NCI-H2081 treated with DMSO at 0.1 percent for 48 hours (cell line): Measurements from ENCODE around the gene LRRC10B.
"Not testable (repeated sequence)": the region's sequence is repeated elsewhere in the genome, so short reads cannot be mapped to it uniquely, and the experiment has no call there.

Source experiments
- DNase-seq: peaks from one replicate; lab custom pipeline; 2025; lab: John Stamatoyannopoulos, UW

LRRC10B gene

DNA sequence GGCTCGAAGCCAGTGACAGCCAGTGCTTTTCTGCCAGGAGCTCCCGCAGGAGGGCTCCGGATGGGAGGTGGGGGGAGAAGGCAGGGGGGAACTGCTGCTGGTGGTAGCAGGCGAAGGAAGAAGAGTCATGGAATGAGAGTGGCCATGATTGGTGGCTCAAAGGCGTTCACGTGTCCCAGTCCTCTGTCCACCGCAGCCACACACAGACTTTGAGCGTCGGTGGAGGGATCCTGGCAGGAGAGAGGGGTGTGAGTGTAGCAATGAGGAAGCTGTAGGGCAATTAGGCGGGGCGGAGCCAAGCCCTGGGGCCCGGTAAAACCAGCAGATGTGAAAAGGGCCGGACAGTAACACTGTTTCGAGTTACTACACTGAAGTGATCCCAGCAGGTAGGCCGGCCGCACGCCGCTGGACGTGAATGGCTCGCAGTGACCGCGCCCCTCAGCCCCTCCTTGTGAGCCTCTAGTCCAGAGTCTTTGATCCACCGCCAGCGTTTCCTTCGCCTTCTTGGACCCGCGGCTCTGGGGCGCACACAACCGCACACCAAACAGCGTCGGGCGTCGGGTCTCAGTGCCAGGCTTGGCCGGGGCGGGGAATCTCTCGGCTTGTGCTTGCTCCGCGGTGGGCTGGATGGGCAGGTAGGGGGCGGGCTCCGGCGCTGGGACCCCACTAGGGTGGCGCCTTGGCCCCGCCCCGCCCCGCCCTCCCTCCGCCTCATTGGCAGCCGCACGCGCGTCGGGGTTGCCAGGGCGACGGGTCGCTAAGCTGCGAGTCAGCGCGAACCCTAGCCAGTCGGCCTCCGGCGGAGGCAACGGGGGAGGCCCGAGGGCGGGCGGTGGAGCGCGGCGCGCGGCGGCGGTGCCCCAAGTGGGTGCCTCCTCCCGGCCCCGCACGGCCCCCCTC lies at the start of gene LRRC10B:
Gene LRRC10B, plus strand, starts transcription at position 788 of the 900 bp plus-strand sequence. CDS start 250 bp downstream, outside the sequence.
- no peak for DNase-seq

GRCh38 chr11:61460474-61460881 lies 48.1 kb upstream of the LRRC10B start:
- DNase-seq, result no peak

DNA sequence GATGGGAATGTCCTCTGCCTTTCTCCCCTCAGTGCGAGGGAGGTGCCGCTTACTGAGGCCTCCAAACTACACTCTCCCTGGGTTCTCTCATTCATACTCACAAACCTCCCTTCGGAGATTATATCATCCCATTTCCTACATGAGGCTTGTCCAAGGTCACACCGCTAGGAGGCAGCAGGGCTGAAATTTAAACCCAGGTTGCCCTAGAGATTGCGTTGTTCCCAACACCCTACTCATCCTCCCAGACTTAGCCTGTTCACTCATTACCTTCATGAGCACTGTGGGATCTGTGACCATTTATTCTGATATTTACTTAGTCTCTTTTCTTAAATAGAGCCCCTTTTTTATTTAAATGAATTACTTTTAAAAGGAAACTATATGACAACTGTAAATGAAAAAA lies 47.6 kb upstream of the LRRC10B start:
- no peak for DNase-seq

GRCh38 chr11:61467602-61468001 lies 40.9 kb upstream of the LRRC10B start:
- not testable (repeated sequence) for DNase-seq

- DNase-seq, result no peak
These were observed 40.5 kb upstream of the LRRC10B start for GRCh38 chr11:61468002-61468401.

DNA sequence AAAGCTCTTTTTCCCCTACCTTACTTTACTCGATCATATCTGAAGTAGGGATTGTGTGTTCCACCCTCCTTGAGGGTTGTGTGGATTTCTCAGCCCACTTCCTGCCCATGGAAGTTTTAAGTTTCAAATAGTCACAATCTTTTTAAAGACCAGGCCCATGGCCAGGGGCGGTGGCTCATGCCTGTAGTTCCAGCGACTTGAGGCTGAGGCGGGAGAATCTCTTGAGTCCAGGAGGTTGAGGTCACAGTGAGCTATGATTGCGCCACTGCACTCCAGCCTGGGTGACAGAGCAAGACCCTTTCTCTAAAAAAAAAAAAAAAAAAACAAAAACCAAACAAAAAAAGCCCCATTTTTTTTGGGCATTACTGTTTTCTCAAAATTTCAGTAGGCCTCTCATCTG lies 36.3 kb upstream of the LRRC10B start:
- no peak for DNase-seq

- no peak for DNase-seq
These were observed 35.7 kb upstream of the LRRC10B start for GRCh38 chr11:61472868-61473267.

DNA sequence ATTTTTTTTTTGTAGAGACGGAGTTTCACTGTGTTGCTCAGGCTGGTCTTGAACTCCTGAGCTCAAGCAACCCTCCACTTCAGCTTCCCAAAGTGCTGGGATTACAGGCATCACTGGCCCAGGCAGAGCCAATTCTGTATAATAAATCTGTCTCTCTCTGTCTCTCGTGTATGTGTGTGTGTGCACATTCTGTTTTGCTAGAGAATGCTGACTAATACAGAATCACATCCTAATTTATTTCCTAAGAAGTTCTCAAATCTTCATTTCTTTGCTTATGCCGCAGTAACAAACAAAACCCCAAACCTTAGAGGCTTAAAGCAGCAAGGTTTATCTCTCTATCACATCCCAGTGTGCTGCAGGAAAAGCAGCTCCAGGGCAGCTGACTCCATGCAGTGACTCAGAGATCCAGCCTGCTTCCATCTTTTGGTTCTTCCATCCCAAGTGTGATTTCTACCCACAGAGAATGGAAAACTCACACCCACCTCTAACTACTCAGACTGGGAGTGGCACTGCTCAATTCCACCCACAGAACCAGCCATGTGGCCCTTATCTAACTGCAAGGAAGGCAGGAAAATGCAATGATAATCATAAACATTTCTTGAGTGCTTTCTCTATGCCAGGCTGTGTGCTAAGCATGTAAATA lies 35.1 kb upstream of the LRRC10B start:
- no peak for DNase-seq

DNA sequence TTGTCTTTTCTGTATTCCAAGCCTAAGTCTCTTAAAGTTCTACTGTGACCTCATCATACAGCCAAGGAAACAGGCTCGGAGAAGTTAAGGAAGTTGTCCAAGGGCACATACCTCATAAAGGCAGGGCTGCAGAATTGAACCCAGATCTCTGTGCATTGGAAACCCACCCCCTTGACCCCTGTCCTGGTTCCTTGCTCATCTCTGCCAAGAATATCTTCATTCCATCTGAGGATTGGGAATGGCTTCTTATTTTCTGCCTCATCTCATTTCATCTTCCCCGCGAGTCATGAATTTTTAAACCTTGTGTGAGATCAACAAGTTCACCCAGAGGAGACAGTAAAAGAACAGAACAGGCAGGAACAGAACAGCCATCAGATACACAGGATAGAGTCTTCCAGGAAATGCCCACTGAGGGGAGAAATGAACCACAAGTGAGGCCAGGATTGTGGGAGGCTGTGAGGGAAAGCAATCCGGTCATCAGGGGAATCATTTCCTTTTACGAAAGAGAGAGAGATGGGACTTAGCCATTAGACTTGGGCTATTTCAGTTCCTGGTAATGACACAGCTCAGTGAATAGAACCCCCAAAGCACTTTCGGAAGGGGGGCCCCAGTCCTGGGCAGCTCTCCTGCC lies 34.4 kb upstream of the LRRC10B start:
- DNase-seq, result no peak

GRCh38 chr11:61475433-61475832 lies 33.1 kb upstream of the LRRC10B start:
- DNase-seq, result no peak

DNA sequence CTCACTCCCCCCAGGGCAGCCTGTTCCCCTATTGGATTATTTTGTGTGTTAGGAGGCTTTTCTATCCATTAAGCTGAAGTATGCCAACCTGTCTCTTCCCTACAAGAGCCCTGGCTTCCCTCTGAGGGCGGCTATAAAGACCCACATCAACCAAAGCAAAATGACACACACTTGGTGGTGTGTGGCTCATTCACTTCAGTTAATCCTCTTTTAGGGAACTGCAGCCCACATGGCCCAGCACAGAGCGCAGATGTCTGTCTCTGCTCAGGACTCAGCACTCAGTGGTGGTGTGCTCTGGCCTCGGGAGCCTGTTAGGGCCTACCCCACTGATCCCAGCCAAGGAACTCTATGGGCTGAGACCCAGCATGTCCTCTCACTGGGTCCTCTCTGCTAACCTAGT lies 32.2 kb upstream of the LRRC10B start:
- no peak for DNase-seq

DNA sequence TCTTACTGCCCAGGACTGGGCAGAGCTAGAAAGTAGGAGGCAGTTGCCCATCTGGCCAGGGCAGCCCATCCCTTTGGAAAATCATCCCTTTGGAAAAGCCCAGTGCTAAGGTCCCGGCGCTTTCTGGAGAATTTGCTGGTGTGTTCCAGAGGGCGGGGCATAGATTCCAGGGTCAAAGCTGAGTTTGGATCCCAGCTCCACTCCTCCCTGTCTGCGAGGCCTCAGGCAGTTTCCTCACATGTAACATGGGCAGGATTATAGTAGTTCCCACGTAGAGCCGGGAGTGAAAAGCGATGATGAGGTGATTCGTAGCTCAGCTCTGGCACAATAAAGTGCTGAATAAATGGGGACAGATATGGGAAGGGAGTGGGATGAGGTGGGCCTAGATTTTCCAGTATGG lies 31.4 kb upstream of the LRRC10B start:
- DNase-seq, result no peak

GRCh38 chr11:61477727-61478148 lies 30.8 kb upstream of the LRRC10B start:
- no peak for DNase-seq

GRCh38 chr11:61479360-61480058 lies 29.0 kb upstream of the LRRC10B start:
- DNase-seq, result not testable (repeated sequence)

GRCh38 chr11:61480261-61480993 lies 28.1 kb upstream of the LRRC10B start:
- DNase-seq, result no peak

- no peak for DNase-seq
These were observed 27.6 kb upstream of the LRRC10B start for GRCh38 chr11:61480994-61481335.

GRCh38 chr11:61481806-61482205 lies 26.7 kb upstream of the LRRC10B start:
- no peak for DNase-seq

DNA sequence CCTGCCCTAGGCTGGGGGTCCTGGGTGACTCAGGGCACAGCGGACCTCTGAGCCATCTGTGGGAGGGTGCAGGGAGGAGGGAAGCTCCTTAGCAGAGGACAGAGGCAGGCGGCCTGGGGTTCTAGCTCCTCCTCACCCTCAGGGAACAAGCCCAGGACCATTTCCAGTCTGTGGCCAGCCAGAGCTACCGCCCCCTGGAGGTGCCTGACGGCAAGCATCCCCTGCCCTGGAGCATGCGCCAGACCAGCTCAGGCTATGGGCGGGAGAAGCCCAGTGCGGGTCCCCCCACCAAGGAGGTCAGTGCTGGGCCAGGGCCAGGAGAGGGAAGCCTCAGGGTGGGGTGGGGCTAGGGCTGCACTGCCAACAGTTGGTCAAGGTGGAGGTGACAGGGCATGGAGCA lies 26.0 kb upstream of the LRRC10B start:
- no peak for DNase-seq

DNA sequence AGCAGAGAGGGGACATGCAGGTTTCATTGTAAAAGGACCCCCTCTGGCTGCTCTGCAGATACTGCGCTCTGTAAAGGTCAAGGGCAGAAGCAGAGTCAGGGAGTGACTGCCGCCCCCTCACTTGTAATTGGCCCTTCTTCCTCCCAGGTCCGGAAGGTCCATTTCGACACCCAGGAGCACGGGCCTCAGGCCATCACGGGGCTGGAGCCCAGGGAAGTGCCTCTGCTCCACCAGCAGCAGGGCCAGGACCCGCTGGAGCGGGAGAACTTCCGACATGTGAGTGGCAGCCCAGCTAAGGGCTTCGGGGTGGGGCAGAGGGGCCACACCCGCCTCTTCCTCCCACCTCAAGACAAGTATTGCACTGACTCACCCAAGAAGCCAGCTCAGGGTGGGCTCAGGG lies 24.0 kb upstream of the LRRC10B start:
- DNase-seq, result no peak

GRCh38 chr11:61485080-61485479 lies 23.5 kb upstream of the LRRC10B start:
- DNase-seq, result no peak

DNA sequence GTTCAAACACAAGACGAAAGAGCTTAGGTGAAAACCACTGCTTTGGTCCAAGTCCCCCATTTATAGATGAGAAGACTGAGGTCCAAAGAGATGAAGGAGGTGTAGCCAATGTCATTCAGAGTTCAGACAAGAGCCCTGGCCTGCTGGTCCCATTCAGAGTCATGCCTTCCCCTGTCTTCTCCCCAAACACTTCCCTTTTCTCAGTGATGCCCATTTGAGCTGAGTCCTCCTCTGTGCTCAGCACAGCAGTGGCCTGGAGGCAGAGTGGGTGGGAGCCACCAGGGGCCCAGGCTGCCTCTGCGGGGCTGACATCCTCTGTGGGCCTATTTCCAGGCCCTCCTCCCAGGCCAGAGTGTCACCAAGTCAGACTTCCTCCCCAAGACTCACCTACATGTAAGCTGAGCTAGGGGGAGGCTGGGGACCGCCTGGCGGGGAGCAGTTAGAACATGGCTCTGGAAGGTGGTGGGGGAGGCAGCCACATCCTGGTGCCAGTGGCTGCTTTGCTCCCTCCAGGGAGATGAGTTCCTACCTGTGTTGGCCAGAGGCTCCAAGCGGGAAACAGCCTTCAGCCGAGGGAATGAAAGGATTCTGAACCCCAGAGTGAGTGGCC lies 22.4 kb upstream of the LRRC10B start:
- DNase-seq, result no peak
